ENCODE results near the gene RAD9A.

RAD9A gene

DNA sequence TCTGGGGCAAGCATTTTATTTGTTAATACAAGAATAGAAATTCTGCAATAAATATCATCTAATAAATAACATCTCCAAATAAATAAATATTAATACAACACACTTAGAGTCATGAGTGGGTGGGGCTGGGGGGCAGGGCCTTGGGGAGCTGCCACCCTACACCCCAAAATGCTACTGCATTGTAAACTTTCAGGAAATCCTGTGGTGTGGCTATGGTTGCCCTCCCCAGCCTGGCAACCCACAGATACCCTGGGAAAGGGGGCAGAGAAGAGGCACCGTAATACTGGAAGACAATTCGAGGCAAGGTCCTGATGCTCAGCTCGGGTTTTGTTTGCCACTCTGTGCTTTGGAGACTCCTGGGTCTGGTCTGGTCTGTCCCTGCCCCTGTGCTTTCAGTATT is 27.6 kb upstream of the RAD9A start:
- 96 to 100% methylated on average over 3 of the region's 3 CpGs for WGBS, 2 experiments (ENCODE audit: insufficient coverage in 2 of 2)
- Histone ChIP-seq H3K4me3 (ENCODE audit: extremely low read depth, insufficient read depth, low read length, poor library complexity, severe bottlenecking) (no peak overlapping the region), H3K27ac (ENCODE audit: low read depth, low read length, severe bottlenecking) (no peak overlapping the region), H3K36me3 (ENCODE audit: control insufficient read depth, insufficient read depth, low read length) (peaks cover 13% of the 10 kb centered on the region), H3K9me3 (ENCODE audit: control insufficient read depth, low read length) (no peaks in the 10 kb centered on the region), H3K4me1 (ENCODE audit: control insufficient read depth, insufficient read depth, low read length, poor library complexity, severe bottlenecking) (no peaks in the 10 kb centered on the region)

DNA sequence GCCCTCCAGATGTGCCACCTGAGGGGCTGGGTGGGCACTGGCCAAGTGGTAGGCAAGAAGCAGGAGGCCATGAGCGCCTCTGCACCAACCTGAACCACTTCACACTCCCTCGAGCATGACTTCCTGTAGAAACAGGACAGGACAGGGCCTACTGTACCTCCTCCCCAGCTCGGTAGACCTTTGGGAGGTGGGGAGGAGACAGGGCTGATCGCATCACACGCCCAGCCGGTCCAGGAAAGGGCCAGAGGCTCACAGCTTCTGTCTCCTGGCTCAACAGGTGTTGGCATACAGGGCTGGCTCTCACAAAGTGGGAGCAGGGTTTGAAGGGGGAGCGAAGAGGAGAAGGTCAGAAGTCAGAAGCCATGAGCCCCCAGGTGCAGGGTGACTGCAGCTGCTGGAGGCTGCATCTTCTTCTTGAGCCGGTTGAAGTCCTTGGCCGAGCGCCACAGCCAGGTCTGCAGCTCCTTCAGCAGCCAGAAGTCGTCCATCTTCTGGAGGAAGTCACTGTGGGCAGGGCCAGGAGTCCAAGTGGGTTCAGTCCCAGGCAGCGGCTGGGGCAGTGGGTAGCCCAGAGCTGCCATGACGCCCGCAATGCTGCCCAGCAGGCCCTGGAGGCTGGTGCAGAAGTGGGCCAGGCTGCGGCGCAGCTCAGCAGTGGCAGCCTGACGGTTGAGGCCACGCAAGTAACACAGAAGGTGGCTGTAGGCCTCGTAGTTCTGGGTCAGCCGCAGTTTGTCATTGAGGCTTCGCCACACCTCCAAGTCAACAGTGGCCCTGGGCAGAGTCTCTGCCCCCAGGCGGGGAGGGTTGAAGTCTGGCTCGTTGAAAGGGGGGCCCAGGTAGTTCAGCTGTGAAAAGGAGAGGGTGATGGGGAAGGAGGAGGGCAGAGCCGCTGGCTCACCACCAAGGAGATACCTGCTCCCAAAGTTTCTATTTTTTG is 26.7 kb upstream of the RAD9A start:
- Histone ChIP-seq H3K27ac (ENCODE audit: low read depth, low read length, severe bottlenecking) (no peak overlapping the region), H3K36me3 (ENCODE audit: control insufficient read depth, insufficient read depth, low read length) (peaks cover 13% of the 10 kb centered on the region), H3K9me3 (ENCODE audit: control insufficient read depth, low read length) (no peaks in the 10 kb centered on the region), H3K4me3 (ENCODE audit: extremely low read depth, insufficient read depth, low read length, poor library complexity, severe bottlenecking) (no peak overlapping the region), H3K4me1 (ENCODE audit: control insufficient read depth, insufficient read depth, low read length, poor library complexity, severe bottlenecking) (peaks cover 8% of the 10 kb centered on the region)
- 91 to 93% methylated on average over 17 to 19 of the region's 24 CpGs for WGBS, 2 experiments (ENCODE audit: insufficient coverage in 2 of 2)

DNA sequence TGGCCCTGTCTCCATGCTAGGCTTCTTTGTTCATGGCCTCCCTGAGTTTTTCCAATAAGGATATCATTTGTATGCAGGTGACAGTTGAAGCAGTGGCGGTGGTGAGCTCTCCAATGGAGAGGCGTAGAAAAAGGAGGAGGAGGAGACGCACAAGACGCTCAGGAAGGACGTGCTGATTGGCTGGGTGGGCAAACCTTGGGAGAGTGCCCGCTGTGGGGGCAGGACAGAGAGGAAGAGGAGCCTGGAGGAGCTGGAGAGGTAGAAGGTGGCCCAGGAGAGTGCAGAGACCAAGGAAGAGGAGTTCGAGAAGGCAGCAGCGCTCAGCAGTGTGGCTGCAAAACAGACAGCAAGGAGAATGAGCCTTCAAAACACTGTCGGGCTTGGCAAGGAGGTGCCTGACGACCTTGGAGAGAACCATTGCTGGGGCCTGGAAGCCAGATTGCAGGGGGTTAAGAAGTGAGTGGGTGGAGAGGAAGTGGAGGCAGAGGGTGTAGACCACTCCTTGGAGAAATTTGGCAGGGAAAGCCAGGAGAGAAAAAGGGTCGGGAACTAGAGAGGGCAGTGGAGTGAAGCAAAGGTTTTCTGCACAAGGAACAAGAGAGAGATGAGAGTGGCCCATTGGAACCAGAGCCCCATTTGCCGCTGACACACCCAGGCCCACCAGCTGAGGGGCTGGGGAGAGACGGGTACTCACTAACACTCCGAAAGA is 25.9 kb upstream of the RAD9A start:
- Histone ChIP-seq H3K4me1 (ENCODE audit: control insufficient read depth, insufficient read depth, low read length, poor library complexity, severe bottlenecking) (peaks cover 16% of the 10 kb centered on the region), H3K4me3 (ENCODE audit: extremely low read depth, insufficient read depth, low read length, poor library complexity, severe bottlenecking) (no peak overlapping the region), H3K9me3 (ENCODE audit: control insufficient read depth, low read length) (no peaks in the 10 kb centered on the region), H3K27ac (ENCODE audit: low read depth, low read length, severe bottlenecking) (no peak overlapping the region), H3K36me3 (ENCODE audit: control insufficient read depth, insufficient read depth, low read length) (peaks cover 13% of the 10 kb centered on the region)
- WGBS, 2 experiments (ENCODE audit: insufficient coverage in 2 of 2), result 77 to 78% methylated on average over 13 to 14 of the region's 14 CpGs

DNA sequence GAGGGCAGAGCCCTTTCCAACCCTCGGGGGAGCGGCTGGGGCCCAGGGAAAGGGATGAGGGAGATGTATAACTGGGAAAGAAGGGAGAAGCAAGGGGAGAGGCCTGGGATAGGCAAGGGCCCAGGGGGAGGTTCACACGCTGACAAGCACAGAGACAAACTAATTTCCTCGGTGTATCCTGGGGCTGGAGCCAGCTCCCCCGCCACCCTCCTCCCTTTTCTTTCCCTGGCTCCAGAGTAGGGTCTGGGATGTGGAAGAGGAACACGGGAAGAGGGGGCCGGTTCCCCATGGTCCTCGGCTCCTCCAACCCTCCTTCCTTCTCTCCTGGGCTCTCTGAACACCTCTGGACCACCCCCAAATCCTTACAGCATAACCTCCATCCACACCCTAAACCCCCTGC is 25.2 kb upstream of the RAD9A start:
- Histone ChIP-seq H3K4me1 (ENCODE audit: control insufficient read depth, insufficient read depth, low read length, poor library complexity, severe bottlenecking) (peaks cover 23% of the 10 kb centered on the region), H3K4me3 (ENCODE audit: extremely low read depth, insufficient read depth, low read length, poor library complexity, severe bottlenecking) (no peak overlapping the region), H3K36me3 (ENCODE audit: control insufficient read depth, insufficient read depth, low read length) (peaks cover 13% of the 10 kb centered on the region), H3K9me3 (ENCODE audit: control insufficient read depth, low read length) (no peaks in the 10 kb centered on the region), H3K27ac (ENCODE audit: low read depth, low read length, severe bottlenecking) (no peak overlapping the region)
- WGBS, 2 experiments (ENCODE audit: insufficient coverage in 2 of 2), result 96 to 100% methylated on average over 2 to 4 of the region's 8 CpGs

DNA sequence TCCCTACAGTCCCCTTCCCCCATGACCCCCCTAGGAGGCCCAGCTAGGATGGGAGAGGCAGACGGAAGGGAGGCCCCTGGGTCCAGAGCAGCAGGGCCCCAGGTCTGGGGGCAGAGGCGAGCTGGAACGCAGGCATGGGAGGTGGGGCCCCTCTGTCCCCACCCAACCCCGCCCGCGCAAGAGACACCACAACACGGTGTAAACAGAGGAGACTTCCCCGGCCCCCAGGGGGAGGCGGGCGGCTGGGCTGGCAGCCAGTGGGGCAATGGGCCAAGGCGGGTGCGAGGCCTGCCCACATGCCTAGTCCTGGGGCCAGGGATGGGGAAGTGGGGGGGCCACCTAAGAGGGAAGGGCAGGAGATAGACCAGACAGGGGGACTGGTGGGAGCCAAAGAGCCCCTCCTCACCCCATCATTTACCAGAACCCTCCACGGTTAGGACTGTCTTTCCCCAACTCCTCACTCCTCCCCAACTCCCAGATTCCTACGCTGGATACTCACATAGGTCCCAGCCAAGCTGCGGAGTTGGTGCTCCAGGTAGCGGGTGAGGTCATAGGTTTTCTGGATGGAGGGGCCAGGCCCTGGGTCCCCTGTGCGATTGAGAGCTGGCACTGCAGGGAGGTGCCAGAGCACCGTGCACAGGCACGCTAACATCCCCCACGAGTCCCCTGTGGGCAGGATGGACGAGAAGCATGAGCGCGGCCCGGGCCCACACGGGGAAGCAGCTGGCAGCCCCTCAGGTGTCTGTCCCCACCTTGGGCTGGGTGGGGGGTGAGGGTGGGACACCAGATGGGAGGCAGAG is 24.6 kb upstream of the RAD9A start:
- Histone ChIP-seq H3K4me1 (ENCODE audit: control insufficient read depth, insufficient read depth, low read length, poor library complexity, severe bottlenecking) (peaks cover 29% of the 10 kb centered on the region), H3K4me3 (ENCODE audit: extremely low read depth, insufficient read depth, low read length, poor library complexity, severe bottlenecking) (no peak overlapping the region), H3K27ac (ENCODE audit: low read depth, low read length, severe bottlenecking) (no peak overlapping the region), H3K36me3 (ENCODE audit: control insufficient read depth, insufficient read depth, low read length) (peaks cover 13% of the 10 kb centered on the region), H3K9me3 (ENCODE audit: control insufficient read depth, low read length) (no peaks in the 10 kb centered on the region)
- 92 to 94% methylated on average over 21 to 24 of the region's 25 CpGs for WGBS, 2 experiments (ENCODE audit: insufficient coverage in 2 of 2)

DNA sequence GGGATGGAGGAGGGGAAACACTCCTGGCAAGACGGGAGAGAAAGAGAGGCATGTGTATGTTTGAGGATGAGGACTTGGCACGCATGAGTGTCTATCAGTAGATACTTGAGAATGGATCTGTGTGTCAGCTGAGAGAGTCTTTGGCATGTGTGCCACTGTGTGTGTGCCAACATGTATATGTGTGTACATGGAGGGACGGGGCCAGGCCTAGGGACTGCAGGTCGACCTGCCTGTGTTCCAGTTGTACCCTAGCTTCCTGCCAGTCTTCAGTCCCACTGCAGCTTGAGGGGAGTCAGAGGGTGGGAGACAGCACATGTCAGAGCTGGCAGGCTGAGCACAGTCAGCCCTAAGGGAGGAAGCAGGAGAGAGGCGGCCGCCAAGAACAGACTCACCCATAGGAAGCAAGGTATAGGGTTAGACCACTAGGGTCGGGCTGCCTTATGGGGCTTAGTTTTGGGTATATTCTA is 24.0 kb upstream of the RAD9A start:
- Histone ChIP-seq H3K4me3 (ENCODE audit: extremely low read depth, insufficient read depth, low read length, poor library complexity, severe bottlenecking) (no peak overlapping the region), H3K27ac (ENCODE audit: low read depth, low read length, severe bottlenecking) (no peak overlapping the region), H3K36me3 (ENCODE audit: control insufficient read depth, insufficient read depth, low read length) (peaks cover 13% of the 10 kb centered on the region), H3K9me3 (ENCODE audit: control insufficient read depth, low read length) (no peaks in the 10 kb centered on the region), H3K4me1 (ENCODE audit: control insufficient read depth, insufficient read depth, low read length, poor library complexity, severe bottlenecking) (peaks cover 29% of the 10 kb centered on the region)
- WGBS, 2 experiments (ENCODE audit: insufficient coverage in 2 of 2), result 87 to 92% methylated on average over 6 to 7 of the region's 7 CpGs

DNA sequence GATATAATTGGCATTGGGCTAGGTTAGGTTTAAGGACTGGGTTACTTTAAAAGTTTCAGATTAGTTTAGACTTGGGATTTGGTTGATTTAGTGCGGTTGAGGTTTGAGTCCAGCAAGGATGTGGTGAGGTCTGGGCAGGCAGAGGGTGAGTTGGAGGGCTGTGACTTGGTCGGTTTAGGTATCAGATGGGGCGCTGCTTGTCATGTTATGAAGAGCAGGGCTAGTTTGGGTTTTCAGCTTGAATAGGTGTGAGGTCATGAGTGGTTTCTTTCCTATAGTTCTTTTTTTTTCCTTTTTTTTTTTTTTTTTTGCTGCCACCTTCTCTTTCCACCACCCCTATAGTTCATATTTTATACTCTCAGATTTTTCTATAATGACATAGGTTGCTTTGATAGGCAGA is 23.2 kb upstream of the RAD9A start:
- no peaks in the 10 kb centered on the region for H3K9me3 ChIP-seq (ENCODE audit: control insufficient read depth, low read length)
- peaks cover 13% of the 10 kb centered on the region for H3K36me3 ChIP-seq (ENCODE audit: control insufficient read depth, insufficient read depth, low read length)
- peaks cover 31% of the 10 kb centered on the region for H3K4me1 ChIP-seq (ENCODE audit: control insufficient read depth, insufficient read depth, low read length, poor library complexity, severe bottlenecking)
- no peak overlapping the region for H3K4me3 ChIP-seq (ENCODE audit: extremely low read depth, insufficient read depth, low read length, poor library complexity, severe bottlenecking)
- 100% methylated on average over 1 of the region's 3 CpGs for WGBS, 2 experiments (ENCODE audit: insufficient coverage in 2 of 2)
- no peak overlapping the region for H3K27ac ChIP-seq (ENCODE audit: low read depth, low read length, severe bottlenecking)

DNA sequence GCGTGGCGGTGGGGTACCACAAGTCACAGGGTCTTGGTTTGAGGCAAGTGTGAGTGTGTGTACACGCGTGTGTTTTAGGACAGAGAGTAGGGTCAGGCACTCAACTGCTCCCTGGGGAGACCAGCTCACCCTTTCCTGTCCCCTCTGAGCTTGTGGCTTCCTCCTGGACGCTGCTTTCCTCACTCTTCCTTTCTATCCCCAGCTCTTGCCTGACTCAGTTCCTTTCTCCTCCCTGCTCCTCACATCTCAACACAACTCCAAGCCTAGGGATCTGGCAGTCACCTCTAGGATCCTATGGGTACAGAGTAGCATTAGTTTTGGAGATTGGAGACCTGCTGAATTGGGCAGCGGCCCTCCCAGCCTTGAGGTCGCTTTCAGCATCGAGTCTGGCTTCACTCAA is 22.5 kb upstream of the RAD9A start:
- peaks cover 31% of the 10 kb centered on the region for H3K4me1 ChIP-seq (ENCODE audit: control insufficient read depth, insufficient read depth, low read length, poor library complexity, severe bottlenecking)
- peak overlapping the region; percentile 81 for H3K27ac ChIP-seq (ENCODE audit: low read depth, low read length, severe bottlenecking)
- 96 to 99% methylated on average over 7 to 8 of the region's 8 CpGs for WGBS, 2 experiments (ENCODE audit: insufficient coverage in 2 of 2)
- peaks cover 12% of the 10 kb centered on the region for H3K36me3 ChIP-seq (ENCODE audit: control insufficient read depth, insufficient read depth, low read length)
- H3K4me3 ChIP-seq (ENCODE audit: extremely low read depth, insufficient read depth, low read length, poor library complexity, severe bottlenecking), result no peak overlapping the region
- H3K9me3 ChIP-seq (ENCODE audit: control insufficient read depth, low read length), result no peaks in the 10 kb centered on the region

DNA sequence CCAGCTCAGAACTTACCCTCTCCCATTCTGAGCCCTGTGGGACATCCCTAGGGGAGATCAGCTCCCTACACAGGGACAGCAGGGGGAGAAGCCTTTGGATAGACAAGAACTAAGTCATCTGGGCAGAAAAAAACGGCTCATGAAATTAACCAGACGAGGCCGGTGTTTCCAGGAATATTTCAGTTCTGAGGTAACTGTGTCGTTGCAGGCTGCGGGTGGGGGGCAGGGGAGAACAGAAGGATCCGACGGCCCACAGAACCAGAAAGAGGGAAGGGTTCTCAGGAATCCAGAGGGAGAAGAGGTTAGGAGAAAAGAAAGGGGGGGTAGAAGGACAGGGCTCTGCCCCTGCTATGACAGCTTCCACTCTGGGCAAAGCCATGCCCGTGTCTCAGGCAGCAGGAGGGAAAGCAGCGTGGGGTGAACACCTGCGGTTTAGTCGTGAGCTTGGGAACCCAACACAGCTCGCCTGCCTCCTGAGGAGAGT is 21.9 kb upstream of the RAD9A start:
- WGBS, 2 experiments (ENCODE audit: insufficient coverage in 2 of 2), result 68 to 79% methylated on average over 12 of the region's 12 CpGs
- peaks cover 6% of the 10 kb centered on the region for H3K36me3 ChIP-seq (ENCODE audit: control insufficient read depth, insufficient read depth, low read length)
- H3K4me3 ChIP-seq (ENCODE audit: extremely low read depth, insufficient read depth, low read length, poor library complexity, severe bottlenecking), result no peak overlapping the region
- H3K9me3 ChIP-seq (ENCODE audit: control insufficient read depth, low read length), result no peaks in the 10 kb centered on the region
- H3K4me1 ChIP-seq (ENCODE audit: control insufficient read depth, insufficient read depth, low read length, poor library complexity, severe bottlenecking), result peaks cover 37% of the 10 kb centered on the region
- H3K27ac ChIP-seq (ENCODE audit: low read depth, low read length, severe bottlenecking), result peak overlapping the region; percentile 81

DNA sequence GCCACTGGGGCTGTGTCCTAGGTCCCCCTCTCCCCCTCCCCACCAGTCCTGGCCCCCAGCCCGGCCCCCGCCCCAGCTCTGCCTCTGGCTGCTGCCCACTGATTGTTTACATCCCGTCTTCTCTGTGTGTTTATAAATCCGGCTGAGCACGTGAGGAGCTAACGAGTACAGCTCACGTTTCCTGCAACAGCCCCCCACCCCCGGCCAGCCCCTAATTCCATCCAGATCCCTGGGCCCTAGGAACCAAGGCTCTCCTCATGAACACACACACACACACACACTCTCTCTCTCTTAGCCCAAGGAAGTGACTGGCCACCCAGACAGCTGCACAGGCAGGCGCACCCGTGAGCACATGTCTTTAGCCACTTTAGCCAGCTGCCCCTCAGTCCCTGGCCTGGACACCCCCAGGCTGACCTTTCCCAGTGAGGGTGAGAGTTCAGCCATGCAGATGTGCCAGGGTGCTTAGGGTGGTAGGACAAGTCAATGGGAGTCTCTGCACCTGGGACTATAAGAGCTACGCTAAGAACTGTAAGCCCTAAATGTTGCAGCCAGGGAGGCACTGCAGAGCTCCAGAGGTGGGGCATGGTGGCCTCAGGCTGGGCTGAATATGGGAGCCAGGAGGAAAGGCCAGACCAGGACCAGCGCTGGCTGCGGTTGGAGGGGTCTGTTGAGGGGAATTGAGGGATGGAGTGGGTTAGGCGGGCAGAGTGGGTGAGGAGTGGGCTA is 21.3 kb upstream of the RAD9A start:
- H3K4me1 ChIP-seq (ENCODE audit: control insufficient read depth, insufficient read depth, low read length, poor library complexity, severe bottlenecking), result peaks cover 38% of the 10 kb centered on the region
- peak overlapping the region; percentile 81 for H3K27ac ChIP-seq (ENCODE audit: low read depth, low read length, severe bottlenecking)
- 67 to 69% methylated on average over 10 to 12 of the region's 14 CpGs for WGBS, 2 experiments (ENCODE audit: insufficient coverage in 2 of 2)
- H3K36me3 ChIP-seq (ENCODE audit: control insufficient read depth, insufficient read depth, low read length), result no peaks in the 10 kb centered on the region
- no peaks in the 10 kb centered on the region for H3K9me3 ChIP-seq (ENCODE audit: control insufficient read depth, low read length)
- H3K4me3 ChIP-seq (ENCODE audit: extremely low read depth, insufficient read depth, low read length, poor library complexity, severe bottlenecking), result no peak overlapping the region

Measured in mesodermal cell (in vitro differentiated cells).